22Rv1 (cell line): ENCODE measurements around the gene AK2.

Experiments used
- ZFX ChIP-seq: fragments of 450-650 bp; IDR thresholded peaks from 2 replicates; pipeline ENCODE4 v1.6.1; 2017; ENCODE audit warnings: antibody characterized with exemption, borderline replicate concordance
- TF ChIP-seq, protein P1 (sequence below): fragments of 450-650 bp; IDR thresholded peaks from 2 replicates; pipeline ENCODE4 v1.5.1; 2017; ENCODE audit warnings: mild to moderate bottlenecking

DNA sequence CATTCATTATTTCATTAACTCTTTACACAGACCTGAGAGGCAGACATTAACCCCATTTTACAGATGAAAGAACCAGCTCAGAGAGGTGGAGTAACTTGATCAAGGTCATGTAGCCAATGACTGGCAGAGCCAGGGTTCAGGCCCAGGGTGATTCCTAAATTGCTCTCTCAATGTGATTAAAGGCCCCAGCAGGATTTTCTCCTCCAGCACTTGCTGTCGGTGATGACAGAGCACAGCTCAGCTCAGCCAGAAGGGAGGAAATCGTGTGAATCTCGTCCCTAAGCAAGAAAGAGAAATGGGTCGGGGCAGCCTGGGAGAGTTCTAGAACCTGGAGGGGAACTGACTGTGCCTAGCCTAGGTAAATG is 52.6 kb downstream of the AK2 start:
- TF ChIP-seq, protein P1, sequence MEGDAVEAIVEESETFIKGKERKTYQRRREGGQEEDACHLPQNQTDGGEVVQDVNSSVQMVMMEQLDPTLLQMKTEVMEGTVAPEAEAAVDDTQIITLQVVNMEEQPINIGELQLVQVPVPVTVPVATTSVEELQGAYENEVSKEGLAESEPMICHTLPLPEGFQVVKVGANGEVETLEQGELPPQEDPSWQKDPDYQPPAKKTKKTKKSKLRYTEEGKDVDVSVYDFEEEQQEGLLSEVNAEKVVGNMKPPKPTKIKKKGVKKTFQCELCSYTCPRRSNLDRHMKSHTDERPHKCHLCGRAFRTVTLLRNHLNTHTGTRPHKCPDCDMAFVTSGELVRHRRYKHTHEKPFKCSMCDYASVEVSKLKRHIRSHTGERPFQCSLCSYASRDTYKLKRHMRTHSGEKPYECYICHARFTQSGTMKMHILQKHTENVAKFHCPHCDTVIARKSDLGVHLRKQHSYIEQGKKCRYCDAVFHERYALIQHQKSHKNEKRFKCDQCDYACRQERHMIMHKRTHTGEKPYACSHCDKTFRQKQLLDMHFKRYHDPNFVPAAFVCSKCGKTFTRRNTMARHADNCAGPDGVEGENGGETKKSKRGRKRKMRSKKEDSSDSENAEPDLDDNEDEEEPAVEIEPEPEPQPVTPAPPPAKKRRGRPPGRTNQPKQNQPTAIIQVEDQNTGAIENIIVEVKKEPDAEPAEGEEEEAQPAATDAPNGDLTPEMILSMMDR, result no peak
- no peak for TF ChIP-seq ZFX
